Smooth muscle cell of the brain vasculature (primary cell): ENCODE results near the gene ASMT.
"Not testable (repeated sequence)": the region's sequence is repeated elsewhere in the genome, so short reads cannot be mapped to it uniquely, and the experiment has no call there.

Experiments used
- DNase-seq: peaks from one replicate; pipeline ENCODE4 v3.0.0-alpha.2; 2012; ENCODE audit warnings: low read depth, low spot score

Gene ASMT

DNA sequence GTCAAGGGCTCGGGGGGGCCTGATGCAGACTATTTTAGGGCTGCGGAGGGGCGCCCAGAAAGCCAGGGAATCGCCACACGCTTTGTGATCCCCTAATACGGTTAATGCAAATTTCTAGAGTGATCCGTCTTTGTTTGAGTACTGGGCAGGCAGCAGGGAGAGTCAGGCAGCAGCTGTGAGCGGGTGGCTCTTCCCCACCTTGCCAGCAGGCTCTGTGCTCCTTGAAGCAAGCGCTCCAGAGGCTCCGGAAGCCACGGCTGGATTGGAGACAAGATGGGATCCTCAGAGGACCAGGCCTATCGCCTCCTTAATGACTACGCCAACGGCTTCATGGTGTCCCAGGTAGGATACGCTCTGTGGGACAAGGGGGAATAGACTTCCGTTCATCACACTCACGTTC lies at the start of gene ASMT:
Gene ASMT, plus strand, starts transcription at position 133 of the 400 bp plus-strand sequence. Its CDS starts 141 bp downstream, at position 274.
- DNase-seq = no peak

DNA sequence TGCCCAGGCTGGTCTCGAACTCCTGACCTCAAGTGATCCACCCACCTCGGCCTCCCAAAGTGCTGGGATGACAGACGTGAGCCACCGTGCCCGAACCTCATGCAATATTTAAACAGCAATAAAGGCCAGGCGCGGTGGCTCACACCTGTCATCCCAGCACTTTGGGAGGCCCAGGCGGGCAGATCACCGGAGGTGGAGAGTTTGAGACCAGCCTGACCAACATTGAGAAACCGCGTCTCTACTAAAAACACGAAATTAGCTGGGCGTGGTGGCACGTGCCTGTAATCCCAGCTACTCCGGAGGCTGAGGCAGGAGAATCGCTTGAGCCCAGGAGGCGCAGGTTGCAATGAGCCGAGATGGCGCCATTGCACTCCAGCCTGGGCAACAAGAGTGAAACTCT lies 40.7 kb upstream of the ASMT start:
- not testable (repeated sequence) for DNase-seq

DNA sequence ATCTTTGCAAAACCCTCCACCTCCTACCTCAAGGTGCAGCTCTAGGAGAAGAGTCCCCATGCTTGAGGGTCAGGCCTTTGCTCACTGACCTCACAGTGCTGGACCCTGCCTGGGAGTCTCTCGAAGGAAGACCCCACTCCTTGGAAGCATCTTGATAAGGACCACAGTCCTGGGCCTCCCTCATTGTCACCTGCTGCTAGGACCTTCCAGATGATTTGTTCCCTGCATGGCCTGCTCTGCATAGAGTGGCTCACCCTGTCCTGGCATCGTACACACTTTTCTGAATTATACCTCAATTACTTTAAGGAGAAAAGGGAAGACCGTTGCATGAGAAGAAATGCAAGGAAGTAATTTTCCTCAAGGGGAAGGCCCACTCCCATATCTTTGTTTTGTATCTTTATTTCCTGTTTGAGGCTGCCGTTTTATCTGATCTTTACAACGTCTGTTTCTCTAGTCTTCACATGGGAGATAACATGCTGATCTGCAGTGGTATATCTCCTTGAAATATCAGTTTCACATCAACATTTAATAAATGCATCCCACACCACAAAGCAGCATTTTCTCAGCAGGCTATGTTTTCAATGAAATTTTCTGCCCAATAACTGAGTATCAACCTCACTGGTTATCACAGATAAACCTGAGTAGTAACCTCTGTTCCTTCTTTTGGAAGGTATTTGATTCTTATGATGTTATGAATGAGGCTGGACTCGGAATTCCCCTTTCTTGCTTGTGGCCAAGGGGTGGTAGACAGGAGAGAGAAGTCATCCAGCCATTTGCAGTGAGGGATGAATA lies 38.5 kb upstream of the ASMT start:
- no peak for DNase-seq

GRCh38 chrX:1577845-1578244 lies 37.0 kb upstream of the ASMT start:
- no peak for DNase-seq

GRCh38 chrX:1578511-1579173 lies 36.2 kb upstream of the ASMT start:
- no peak for DNase-seq

DNA sequence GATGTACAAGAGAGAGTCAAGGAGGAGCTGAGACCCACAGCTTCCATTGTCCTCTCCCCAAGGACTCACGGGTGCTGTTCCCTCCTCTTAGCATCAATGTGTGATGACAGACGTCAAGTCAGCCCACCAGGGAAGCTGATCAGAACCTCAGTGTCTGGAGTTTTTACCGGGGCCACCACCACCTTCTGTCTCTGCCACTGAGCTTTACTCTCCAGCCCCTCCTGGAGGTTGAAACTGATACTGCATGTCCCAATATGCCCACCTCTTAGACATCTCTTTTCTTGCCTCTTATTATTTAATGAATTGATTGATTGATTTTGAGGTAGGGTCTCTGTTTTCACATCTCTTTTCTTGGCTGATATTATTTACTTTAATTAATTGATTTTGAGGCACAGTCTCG lies 33.7 kb upstream of the ASMT start:
- no peak for DNase-seq

DNA sequence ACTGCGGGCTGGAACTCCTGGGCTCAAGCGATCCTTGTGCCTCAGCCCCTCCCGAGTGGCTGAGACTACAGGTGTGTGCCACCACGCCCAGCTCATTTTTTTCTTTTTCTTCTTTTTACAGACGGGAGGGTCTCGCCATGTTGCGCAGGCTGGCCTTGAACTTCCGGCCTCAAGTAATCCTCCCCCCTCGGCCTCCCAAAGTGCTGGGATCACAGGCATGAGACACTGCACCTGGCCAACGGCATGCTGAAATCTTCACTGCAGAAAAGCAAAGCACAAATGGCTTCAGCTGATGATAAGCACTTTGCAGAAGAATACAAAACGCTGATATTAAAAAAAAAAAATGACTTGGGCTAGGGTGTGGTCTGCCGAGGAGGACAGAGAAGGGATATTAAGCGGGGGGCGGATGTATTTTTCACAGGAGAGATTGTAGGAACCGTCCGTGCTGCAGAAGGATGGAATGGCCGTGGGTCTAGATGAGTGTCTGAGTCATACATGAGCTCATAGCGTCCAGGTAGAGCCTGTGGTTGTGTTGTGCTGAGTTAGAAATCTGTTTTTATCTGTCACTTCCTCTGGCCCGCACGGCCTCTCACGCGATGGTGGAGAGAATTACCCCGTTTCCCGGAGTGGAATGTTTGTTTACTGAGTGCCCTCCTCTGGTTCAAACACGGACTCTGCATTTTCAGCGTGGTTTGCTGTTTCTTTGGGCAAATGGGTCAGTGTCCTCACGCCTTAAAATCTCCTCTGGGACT lies 32.0 kb upstream of the ASMT start:
- no peak for DNase-seq

- no peak for DNase-seq
These were observed 30.4 kb upstream of the ASMT start for GRCh38 chrX:1584237-1585011.

- no peak for DNase-seq
These were observed 27.7 kb upstream of the ASMT start for GRCh38 chrX:1587161-1587560.

GRCh38 chrX:1589356-1590130 lies 25.3 kb upstream of the ASMT start:
- DNase-seq = no peak

- DNase-seq = peak; percentile 73
These were observed 23.6 kb upstream of the ASMT start, which contains the start of gene AKAP17A for GRCh38 chrX:1591102-1591862. Gene AKAP17A, plus strand, starts transcription at chrX:1591604. Its CDS starts 1,859 bp downstream, at chrX:1593463.

DNA sequence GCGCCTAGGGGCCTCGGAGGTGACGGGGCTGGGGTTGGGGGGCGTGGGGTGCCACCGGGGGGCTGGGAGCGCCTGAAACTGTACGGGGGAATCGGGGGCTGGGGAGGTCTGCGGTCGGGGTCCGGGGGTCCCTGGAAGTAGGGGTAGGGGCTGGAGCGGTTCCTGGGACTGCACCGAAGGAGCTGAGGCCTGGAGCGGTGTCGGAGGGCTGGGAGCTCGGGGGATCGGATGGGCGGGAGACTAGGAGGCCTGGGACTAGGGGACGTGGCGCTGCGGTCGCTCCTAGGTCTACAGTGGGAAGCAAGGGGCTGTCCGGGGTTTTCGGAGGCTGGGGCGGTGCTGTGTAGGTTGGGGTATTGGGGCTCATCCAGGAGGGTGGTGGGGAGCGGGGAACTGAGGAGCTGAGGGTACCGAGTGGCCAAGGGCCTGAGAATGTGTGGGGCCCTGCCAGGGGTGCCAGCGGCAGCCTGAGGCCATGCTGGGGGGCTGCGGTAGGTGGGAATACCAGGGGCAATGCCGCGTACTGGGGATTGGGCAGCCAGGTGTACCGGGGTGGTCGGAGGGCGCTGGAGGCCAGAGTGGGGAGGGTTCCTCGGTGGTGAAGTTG lies 22.9 kb upstream of the ASMT start:
- DNase-seq = no peak

DNA sequence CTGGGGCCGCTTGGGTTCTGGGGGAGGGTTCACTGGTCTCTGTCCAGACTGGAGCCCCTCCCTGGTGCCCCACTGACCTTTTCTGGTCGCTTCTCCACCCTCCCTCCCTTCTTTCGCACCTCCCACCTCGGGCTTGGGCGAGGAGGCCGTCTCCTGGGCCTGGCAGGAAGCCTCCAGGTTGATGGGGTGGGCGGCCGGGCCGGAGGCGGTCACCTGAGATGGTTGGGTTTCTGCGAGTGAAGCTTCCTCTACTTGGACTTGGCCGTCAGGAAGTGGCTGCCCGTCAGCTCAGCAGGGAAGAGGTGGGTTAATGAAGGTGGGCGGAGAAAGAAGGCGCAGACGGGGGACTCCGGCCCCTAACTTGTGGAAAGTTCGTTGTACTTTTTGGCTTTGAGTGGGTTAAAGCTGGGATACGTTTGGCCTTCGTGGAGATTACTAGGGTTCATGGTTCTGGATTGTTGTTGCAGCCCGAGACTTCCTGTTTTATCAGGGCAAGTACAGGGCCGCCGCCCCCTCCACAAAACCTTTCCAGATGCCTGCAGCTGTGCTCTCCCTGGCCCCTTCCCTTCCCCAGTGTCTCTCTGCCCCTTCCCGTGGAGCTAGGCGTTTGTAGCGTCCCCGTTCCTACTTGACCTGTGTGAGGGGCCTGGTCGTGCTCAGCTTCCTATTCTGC lies 22.3 kb upstream of the ASMT start:
- DNase-seq = no peak

GRCh38 chrX:1593286-1594271 lies 21.3 kb upstream of the ASMT start:
- no peak for DNase-seq

DNA sequence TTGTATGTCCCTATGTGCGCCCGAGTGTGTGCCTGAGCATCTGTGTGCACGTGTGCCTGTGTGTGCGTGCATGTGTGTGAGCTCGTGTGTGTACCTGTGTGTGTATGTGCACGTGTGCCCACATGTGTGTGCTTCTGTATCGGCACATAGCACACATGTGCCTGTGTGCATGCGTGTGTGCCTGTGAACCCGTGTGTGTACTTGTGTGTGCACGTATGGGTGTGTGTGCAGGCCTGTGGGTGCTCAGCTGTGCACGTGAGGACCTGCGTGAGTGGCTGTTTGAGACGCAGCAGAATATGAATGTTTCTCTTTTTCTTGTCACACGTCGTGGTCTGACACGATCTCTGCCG lies 19.2 kb upstream of the ASMT start:
- no peak for DNase-seq

GRCh38 chrX:1596676-1597344 lies 18.0 kb upstream of the ASMT start:
- no peak for DNase-seq

GRCh38 chrX:1597345-1598020 lies 17.4 kb upstream of the ASMT start:
- no peak for DNase-seq
